ENCODE results near the gene PPP1R14C.

GRCh38 chr6:150175586-150176151 lies 32.8 kb downstream of the PPP1R14C start:
- TF ChIP-seq YY1 (IDR thresholded peaks at IDR 0.05; ENCODE audit: insufficient read depth, insufficient read length) (no peak), ZNF274 (IDR thresholded peaks at IDR 0.05; ENCODE audit: low read depth, low read length) (no peak), SUZ12 (IDR thresholded peaks at IDR 0.05; ENCODE audit: extremely low read depth, insufficient read depth, insufficient read length) (no peak)
